COR-L47 (cell line): Measurements from ENCODE around the gene GOLGA2.

ENCODE experiments used
- DNase-seq: peaks from one replicate; lab custom pipeline; 2025; lab: John Stamatoyannopoulos, UW

Gene GOLGA2

DNA sequence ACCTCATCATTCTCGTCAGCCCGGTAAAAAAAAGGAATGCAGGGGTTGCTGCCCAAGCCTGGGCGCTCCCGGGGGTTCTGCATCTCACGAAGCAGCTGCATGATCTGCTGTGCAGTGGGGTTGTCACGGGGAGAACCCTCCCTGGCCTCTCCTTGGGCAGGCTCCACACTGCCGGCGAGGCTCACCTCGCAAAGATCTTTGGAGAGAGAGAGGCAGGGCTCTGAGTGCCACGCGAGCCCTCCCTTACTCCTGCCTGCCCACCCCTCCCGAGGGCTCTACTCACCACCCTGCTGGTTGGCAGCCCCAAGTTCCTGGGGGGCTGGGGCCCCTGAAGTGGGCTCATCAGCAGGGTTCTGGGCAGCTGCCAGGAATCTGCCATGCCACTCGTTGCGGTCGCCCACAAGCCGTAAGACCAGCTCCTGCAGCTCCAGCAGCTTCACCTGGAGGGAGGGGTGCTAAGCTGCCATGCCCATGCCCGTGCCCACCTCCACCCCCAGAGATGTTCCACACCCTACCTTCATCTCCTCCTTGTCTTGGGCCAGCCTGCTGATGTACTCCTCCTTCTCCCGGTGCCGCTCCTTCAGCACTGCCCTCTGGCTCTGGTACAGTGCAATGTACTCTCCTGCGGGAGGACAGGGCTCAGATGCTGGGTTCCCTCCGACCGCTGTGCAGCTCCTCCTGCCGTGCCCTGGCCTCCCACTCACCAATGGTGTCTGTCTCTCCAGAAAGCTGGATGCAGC, 18.6 kb downstream of the GOLGA2 start:
- DNase-seq: no peak

DNA sequence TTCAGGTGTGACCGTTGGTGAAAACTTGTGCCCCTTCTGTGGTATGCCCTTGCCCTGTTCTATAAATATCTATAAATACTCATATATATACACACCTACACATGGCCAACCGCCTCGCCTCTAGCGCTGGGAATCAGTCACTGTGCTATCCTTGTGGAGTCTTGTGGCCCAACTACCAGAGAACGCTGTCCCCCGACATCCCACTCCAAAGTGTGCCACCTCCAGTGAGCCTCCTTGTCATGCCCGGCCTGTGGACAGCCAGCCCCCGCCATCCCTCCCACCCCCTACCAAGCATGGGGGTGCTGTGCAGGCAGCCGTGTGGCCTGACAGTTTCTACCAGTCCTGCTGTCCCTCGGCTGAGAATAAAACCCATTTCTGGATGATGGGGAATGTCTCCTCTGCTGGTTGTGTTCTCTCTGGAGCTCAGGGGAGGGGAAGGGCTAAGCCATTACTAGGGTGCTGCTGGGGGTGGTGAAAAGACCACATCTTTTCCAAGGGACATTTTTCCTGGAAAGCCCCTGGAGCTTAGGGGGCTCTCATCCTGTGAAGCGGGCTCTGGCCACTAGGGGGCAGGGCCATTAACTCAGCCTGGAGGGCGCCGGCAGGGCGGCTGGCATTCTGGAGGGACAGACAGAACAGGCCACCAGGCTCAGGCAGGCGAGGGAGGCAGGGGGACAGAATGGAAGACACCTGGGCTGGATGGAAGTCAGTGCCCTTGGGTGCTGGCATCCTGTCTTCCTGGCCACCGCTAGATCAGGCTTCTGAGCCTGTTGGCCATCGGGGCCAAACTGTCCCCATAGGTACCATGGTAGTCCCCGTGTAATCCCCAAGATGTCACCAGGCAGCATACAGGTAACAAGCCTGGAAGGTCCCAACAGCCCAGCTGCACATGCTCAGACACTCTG, 20.7 kb downstream of the GOLGA2 start:
- DNase-seq: peak; percentile 23

DNA sequence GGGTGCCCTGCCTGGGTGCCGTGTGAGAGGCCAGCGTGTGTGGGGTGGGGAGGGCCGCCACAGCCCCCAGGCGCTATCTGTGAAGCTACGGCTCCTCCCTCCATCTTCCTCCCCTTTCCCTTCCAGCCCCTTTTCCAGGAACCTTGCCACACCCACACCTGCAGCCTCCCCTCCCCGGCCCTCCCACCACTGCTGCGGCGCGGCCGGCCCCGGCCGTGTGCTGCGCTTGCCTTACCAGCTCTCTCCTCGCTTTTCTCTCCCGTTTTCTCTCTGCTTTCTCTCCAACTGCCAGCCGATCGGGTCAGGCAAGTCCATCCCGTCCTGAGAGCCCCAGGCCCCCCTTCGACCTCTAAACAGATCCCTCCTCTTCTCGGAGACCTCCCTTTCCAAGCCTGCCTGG, 21.4 kb downstream of the GOLGA2 start:
- no peak for DNase-seq

DNA sequence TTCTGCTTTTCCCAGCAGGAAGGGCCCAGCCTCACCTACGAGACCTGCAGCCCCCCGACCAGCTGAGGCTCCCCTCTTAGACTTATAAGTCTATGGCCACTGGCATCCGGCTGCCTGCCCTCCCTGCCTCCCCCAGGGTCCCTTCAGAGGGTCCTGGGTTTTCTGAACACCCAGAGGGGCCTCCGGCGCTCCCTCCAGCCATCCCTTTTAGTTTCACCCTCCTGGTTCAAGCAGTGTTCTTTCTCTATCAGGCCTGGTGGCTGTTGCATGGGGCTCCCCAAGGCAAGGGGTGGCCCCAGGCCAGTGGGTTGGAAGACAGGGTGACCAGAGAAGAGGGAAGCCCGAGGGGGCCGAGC, 21.8 kb downstream of the GOLGA2 start:
- no peak for DNase-seq

DNA sequence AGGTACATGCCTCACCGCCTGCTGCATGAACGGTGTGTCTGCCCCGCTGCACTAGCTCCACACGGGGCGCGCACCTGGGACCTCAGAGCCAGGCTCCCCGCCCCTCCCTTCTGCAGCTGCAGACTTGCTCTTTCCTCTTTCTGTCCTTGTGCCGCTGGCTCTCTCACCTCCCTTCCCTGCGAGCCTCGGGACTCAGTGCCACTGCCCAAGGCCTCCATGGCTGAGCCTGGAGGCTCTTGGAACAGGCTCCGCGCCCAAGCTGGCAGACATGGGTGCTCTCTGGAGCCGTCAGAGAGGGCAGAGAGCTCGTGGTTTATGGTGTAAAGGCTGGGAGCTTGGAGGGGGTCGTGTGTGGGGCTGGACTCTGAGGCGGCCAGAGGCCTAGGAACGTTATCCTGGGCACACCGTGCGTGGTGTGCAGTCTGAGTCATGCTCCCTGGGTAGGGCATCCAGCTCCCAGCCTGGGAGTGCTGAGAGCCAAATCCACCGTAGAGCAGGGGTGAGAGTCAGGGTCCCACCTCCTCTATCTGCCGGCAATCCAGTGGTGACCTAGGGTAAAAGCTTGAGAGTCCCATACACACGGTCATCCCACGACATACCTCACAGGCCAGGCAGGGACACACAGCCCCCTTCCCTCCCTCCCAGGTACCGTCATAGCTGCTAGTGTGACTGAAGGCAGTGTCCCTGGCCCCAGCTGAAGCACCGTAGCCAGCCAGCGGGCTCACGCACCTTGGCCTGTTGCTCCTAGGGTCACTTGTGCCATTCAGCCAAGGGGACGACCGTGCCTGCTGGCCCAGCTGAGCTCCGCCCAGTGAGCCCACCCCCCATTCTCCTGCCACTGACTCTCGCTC, 22.4 kb downstream of the GOLGA2 start:
- DNase-seq: no peak

DNA sequence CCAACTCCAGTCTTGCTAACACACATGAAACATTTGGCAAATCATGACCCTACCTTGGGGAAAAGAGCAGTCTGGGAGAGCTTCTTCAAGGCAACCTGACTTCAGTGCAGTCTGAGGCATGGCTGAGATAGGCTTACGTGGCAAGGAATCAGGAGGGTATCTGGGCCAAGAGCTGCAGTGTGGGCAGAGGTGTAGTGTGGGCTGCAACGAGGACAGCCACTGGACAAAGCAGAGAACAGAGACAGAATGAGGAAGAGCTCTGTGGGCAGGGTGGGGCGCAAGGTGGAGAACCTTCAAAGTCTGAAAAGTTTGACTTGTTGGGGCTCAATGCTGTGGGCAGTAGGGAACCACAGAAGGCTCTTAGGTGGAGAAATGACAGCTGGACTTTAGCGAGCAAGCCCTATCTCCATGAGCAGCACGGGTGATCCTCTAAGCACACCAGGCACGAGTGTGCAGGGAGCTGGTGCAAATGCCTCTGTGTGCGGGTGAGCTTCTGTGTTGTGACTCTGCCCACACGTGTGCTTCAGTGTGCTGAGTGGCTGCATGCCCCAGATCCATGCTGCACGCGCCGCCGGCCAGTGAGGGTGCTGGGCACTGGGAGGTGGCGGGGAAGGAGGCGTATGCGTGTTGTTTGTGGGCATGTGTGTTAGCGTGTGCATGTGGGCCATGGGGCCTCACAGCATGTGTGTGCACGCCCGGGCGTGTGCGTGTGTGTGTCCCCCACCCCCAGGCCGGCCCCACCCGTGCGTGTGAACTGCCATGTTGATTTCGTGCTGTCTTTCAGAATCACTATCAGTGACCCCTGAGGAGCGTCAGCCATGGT, 23.3 kb downstream of the GOLGA2 start:
- no peak for DNase-seq

DNA sequence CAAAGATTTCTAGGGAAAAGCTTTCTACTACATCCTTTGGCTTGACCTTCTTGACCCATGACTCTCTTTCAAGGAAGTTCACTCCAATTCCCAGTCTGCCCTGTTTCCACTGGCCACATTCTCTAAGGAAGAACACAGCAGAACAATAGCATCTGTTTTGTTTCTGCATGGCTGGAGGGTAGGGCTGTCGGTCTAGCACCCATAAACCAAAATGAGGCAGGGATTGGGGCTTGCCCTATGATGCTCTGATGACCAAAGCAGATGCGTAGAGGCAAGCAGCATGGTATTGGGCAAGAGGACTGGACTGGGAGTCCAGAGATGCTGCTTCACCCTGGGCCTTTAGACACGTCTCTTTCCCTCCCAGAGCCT, 24.1 kb downstream of the GOLGA2 start:
- DNase-seq: no peak

DNA sequence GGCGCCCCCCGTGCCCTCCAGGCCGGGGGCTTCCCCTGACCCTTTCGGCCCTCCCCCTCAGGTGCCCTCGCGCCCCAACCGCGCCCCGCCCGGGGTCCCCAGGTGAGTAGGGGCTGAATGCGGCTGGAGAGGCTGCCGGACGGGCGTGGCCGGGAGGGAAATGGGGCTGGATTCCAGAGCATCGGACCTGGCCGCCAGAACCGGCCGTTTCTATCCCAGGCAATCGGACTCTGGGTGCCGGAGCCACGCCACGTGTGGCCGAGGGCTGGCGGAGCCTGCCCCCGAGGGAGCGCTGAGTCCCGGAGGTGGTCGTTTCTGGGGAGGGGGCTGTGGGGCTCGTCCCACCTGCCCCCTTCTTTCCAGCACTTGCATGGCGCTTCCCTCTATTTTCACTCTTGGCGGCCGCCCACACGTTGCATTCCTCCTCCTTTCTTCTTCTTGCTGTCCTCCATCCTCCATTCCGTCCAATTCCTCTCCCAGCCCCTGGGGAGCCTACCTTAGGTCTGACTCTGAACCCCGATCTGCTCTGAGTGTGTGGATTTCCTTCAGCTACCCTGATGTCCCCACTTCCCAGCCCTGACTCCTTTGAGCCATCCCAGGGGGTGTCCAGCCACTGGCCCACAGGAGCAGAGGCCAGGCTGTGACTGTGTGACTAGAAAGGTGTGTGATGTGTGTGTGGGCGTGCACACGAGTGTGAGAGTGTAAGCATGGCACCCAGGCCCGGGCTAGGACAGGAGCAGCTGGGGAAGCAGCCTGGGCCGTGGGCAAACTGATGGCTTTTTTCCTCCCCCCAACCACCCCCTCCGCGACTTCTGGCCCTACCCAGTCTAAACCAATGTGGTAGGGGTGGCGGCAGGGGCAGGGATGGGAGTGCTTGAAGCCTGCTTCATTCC, 24.7 kb downstream of the GOLGA2 start:
- no peak for DNase-seq

DNA sequence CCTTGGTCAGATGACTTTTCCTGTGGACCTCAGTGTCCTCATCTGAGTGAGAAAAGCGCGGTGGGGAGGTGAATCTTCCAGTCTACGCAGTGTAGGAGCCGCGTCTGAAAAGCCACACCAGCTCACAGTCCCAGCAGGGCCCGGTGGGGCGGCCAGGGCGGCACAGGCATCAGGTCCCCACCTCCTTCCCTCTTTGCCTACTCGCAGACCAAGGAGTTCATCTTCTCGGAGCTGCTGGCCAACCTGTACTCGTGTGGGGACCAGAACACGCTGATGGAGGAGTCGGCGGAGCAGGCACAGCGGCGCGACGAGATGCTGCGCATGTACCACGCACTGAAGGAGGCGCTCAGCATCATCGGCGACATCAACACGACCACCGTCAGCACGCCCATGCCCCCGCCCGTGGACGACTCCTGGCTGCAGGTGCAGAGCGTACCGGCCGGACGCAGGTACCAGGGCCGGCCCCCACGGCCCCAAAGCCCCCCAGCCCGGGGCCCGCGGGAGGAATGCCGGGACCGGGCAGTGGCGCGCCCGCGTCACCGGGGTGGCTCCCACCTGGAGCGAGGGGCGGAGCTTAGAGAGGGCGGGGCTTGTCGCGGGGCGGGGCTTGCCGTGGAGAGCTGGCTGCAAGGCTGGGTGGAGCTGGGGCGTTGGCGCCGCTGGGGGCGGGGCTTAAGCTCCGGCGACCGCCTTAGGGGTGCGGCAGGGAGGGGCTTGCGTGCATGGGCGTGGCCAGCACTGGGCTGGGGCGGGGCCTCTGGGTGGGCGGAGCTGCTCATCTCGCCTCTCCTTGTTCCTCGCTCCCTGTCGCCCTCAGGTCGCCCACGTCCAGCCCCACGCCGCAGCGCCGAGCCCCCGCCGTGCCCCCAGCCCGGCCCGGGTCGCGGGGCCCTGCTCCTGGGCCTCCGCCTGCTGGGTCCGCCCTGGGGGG, 25.6 kb downstream of the GOLGA2 start:
- no peak for DNase-seq

DNA sequence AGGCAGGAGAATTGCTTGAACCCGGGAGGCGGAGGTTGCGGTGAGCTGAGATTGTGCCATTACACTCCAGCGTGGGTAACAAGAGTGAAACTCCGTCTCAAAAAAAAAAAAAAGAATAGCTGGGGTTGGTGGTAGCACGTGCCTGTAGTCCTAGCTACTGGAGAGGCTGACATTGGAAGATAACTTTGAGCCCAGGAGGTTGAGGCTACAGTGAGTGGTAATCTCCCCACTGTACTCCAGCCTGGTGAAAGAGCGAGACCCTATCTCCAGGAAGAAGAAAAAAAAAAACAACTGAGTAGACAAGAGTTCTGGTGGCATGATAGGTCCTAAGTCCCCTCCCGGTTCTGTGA, 26.3 kb downstream of the GOLGA2 start:
- DNase-seq: no peak

DNA sequence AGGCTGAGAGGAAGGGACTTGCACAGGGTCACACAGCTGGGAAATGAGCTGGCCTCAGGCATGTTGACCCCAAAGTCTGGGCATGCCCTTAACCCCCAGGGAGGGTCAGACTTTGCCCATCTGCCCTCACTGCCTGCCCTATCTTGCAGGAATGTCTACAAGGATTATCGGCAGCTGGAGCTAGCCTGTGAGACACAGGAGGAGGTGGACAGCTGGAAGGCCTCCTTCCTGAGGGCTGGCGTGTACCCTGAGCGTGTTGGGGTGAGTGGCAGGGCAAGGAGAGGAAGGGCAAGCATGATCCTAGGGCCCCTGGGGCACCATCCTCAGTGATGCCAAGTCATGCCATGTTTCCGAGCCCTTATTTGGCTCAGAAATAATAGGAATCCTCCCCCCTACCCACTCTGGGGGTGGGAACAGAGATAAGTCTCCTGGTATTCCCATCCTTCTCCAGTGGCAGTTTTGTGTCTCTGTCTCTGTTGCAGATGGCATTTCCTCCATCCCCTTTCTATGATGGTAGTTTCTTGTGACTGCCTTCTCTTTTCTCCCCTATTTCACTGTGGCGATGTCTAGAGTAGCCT, 28.5 kb downstream of the GOLGA2 start:
- no peak for DNase-seq

DNA sequence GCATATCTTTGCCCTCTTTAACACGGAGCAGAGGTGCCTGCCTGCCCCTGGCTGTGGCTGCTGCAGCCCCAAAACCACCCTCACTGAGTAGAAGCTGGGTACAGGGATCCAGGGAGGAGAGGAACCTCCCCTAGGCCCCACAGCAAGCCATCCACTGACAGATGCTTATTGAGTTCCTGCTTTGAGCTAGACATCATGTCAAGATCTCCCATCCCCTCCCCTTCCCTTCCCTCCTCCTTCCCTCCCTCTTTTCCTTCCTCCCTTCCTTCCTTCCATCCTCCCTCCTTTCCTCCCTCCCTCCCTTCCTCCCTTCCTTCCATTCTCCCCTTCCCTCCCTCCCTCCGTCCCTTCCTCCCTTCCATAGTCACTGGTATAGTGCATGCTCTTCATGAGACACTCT, 29.3 kb downstream of the GOLGA2 start:
- no peak for DNase-seq

DNA sequence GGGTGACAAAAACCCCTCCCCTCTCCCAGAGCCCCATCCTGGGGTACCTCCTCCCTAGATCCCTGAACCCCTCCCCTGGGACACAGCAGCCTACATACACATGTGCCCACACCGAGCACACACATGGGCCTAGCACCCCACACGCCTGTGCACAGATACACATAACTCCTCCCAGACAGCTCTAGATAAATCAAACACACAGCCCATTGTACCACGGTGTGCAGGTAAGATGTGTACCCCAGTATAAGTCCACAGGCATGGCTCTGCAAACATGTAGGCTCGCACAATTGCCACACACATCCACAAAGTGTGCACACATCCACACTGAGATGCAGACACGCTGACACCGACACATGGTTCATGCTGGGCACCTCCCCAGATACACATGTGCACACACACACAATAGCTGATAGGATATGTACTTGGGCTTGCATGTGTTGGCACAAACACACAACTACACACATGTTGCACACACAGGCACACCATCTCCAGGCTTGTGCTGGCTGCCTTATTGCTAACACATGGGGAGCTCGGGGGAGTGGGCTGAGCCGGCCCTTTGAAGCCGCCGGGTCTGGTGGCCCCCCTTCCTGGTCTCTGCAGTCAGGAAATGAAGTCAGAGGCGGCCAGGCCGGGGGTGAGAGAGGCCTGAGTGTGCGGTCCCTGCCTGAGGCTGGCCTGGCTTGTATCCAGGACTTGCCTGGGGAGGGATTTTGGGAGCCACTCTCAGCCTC, 30.2 kb downstream of the GOLGA2 start:
- DNase-seq: no peak

DNA sequence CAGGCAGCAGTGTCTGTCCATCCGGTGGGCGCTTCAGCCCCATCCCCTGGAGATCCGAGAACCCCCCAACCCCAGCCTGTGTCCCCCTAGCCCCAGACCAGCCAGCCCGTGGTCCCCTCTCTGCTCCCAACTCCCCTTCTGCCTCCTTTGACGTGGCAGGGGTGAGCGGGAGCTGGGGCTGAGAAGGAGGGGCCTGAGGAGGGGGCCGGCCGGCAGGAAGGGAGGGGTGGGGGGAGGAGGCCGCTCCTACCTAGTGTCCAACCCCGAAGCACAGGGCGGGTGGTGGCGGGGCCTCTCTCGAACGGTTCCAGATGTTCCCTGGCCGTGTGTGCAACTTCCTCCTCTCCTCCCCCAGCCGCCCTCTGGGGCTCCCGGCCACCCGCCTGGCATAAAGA, 31.0 kb downstream of the GOLGA2 start:
- DNase-seq: no peak

DNA sequence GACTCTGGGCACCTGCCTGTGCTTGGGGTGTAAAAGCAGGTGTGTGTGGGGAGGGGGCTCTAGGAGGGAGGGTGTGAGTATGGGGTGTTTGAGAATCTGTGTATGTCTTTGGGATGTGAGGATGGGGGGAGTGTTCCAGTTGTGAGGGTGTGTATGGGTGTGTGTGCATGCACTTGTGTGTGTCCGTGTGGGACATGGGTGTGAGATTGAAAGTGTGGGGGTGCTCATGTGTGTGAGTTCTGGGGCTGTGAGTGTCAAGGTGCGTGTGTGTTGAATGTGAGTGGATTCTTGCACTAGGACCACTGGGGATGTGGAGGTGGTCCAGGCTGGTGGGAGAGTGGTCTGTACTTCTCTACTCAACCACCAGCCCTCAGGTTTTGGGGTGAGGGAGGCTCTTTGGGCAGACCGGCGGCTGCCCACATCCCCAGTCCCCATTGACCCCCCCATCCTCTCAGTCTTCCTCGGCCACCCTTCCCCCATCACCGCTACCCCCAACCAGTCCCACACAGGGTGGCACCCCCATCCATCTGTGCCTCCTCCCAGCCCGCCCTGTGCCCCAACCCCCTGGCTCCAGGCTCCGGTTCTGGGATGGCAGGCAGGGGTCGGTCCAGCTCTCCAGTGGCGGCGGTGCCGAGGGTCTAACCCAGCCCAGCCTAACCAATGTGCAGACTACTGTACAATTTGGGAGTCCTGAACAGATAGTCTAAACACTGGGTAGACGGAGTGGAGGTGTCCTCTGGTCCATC, 31.5 kb downstream of the GOLGA2 start:
- DNase-seq: no peak

DNA sequence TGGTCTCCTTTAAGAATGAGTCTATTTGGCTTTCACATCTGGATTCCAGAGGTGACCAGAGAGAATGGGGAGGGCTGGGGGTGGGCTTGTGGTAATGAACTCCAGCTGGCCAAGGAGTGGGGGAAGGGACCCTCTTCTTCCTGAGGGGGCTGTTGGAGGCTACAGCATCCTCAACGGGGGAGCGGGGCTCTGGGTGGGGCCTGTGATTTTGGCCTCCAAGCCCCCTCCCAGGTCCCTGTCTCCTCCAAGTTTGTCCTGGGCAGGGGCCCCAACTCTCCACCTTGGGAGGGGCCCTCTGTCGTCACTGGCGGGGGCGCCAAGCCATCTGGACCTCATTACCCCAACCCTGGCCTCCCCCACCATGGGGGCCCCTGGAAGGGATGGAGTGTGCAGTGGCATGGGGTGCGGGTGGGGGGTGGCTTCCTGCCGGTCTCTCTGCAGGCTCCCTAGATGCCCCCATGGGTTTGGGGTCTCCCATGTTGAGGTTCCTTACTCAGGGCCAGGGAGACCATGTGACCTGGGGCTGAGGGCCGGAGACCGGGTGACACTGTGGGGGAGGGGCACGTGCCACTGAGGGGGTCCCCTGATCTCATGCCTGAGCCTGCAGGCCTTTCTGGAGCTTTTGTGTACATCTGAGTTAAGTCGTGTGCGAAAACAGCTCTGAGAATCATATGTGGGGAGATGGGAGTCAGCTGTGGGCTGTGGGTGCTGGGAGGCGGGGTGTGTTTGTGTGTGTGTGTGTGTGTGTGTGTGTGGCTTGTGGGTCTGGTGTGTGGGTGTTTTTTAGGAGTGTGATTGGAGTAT, 32.4 kb downstream of the GOLGA2 start:
- no peak for DNase-seq

DNA sequence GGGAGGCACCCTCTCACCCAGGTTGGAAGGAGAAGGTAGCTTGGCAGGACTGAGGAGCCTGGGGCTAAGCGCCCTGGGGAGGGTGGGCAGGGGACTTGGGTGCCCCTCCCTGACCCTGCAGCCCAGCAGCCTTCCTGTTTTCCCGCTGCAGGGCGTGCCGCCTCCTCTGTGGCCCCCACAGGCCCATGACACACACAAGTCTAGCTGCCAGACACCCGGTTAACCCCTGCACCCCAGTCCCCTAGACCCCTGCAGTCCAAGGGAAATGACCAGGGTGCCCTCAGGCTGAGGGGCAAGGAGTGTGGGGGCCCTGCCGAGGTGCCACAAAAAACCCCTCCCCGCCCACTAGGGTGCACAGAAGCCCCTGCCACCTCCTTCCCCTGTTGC, 33.0 kb downstream of the GOLGA2 start:
- no peak for DNase-seq
